ENCODE measurements around the gene GUCY2F.

The GUCY2F gene

DNA sequence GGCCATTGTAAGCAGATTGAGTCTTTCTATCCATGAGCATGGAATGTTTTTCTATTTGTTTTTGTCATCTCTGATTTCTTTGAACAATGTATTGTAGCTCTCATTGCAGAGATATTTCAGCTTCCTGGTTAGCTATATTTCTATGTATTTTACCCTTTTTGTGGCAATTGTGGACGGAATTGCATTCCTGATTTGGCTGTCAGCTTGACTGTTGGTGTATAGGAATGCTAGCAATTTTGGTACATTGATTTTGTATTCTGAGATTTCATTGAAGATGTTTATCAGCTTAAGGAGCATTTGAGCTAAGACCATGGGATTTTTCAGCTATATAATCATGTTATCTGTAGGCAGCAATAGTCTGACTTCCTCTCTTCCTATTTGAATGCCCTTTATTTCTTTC, 154.6 kb downstream of the GUCY2F start:
- no peak overlapping the region for H3K4me3 ChIP-seq (ENCODE audit: low read length)
- TF ChIP-seq, protein P1, sequence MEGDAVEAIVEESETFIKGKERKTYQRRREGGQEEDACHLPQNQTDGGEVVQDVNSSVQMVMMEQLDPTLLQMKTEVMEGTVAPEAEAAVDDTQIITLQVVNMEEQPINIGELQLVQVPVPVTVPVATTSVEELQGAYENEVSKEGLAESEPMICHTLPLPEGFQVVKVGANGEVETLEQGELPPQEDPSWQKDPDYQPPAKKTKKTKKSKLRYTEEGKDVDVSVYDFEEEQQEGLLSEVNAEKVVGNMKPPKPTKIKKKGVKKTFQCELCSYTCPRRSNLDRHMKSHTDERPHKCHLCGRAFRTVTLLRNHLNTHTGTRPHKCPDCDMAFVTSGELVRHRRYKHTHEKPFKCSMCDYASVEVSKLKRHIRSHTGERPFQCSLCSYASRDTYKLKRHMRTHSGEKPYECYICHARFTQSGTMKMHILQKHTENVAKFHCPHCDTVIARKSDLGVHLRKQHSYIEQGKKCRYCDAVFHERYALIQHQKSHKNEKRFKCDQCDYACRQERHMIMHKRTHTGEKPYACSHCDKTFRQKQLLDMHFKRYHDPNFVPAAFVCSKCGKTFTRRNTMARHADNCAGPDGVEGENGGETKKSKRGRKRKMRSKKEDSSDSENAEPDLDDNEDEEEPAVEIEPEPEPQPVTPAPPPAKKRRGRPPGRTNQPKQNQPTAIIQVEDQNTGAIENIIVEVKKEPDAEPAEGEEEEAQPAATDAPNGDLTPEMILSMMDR (IDR thresholded peaks at IDR 0.05; ENCODE audit: insufficient read depth, low read depth, low read length, missing control alignments) = no peak
- no peak for DNase-seq (ENCODE audit: low read depth)

All from epithelial cell of esophagus (primary cell).